Smooth muscle cell (in vitro differentiated cells): Measurements from ENCODE around the gene SYT5. TPM values are rescaled to one million over a fixed set of nuclear protein-coding genes. Genes with fewer than 3 reads are reported as not detected.
"Not testable (repeated sequence)": the region's sequence is repeated elsewhere in the genome, so short reads cannot be mapped to it uniquely, and the experiment has no call there.

Source experiments
- DNase-seq: peaks from one replicate; lab custom pipeline; 2025; ENCODE audit not compliant: unreplicated experiment; lab: John Stamatoyannopoulos, UW
- H2AFZ ChIP-seq: fragments of 200-600 bp; sonication (generic); 2 replicates; pipeline ENCODE4 v1.6.0; 2016; ENCODE audit warnings: antibody characterized with exemption, low read depth, mild to moderate bottlenecking
- H3F3A ChIP-seq: fragments of 200-600 bp; sonication (generic); 2 replicates; pipeline ENCODE4 v1.6.0; 2017; ENCODE audit warnings: antibody characterized with exemption, low read depth
- H3K27ac ChIP-seq: fragments of 200-600 bp; sonication (generic); 2 replicates; pipeline ENCODE4 v1.5.1; 2016; ENCODE audit warnings: low read depth, mild to moderate bottlenecking
- H3K27me3 ChIP-seq: fragments of 200-600 bp; sonication (generic); 2 replicates; pipeline ENCODE4 v1.6.1; 2016; ENCODE audit warnings: low read depth, mild to moderate bottlenecking
- H3K36me3 ChIP-seq: fragments of 200-600 bp; sonication (generic); 2 replicates; pipeline ENCODE4 v1.5.1; 2016; ENCODE audit warnings: low read depth
- H3K4me1 ChIP-seq: fragments of 200-600 bp; sonication (generic); 2 replicates; pipeline ENCODE4 v1.5.1; 2016; ENCODE audit warnings: low read depth
- H3K4me2 ChIP-seq: fragments of 200-600 bp; sonication (generic); 2 replicates; pipeline ENCODE4 v1.6.0; 2016; ENCODE audit warnings: mild to moderate bottlenecking
- H3K4me3 ChIP-seq: fragments of 200-600 bp; sonication (generic); 2 replicates; pipeline ENCODE4 v1.5.1; 2016; ENCODE audit warnings: mild to moderate bottlenecking
- H3K79me2 ChIP-seq: fragments of 200-600 bp; sonication (generic); 2 replicates; pipeline ENCODE4 v1.6.0; 2016; ENCODE audit warnings: low read depth, mild to moderate bottlenecking
- H3K9ac ChIP-seq: fragments of 200-600 bp; sonication (generic); 2 replicates; pipeline ENCODE4 v1.6.0; 2016; ENCODE audit warnings: low read depth
- H3K9me3 ChIP-seq: fragments of 200-600 bp; sonication (generic); replicated peaks from 2 replicates; pipeline ENCODE4 v1.5.1; 2016; ENCODE audit warnings: low read depth
- H4K20me1 ChIP-seq: fragments of 200-600 bp; sonication (generic); 2 replicates; pipeline ENCODE4 v1.6.0; 2016; ENCODE audit warnings: low read depth
- CTCF ChIP-seq: fragments of 200-600 bp; sonication (generic); IDR thresholded peaks from 2 replicates; pipeline ENCODE4 v1.5.1; 2017; ENCODE audit warnings: borderline replicate concordance, mild to moderate bottlenecking, antibody characterized with exemption; ENCODE audit not compliant: insufficient read depth, poor library complexity, severe bottlenecking
- WGBS: methylation state at CpG from one replicate; pipeline ENCODE4 v1.1.7; 2016; ENCODE audit warnings: low lambda C conversion rate; 5-methylcytosine and 5-hydroxymethylcytosine counted together
- polyA plus RNA-seq: library from polyadenylated mRNA; unstranded; fragments of >200 nt; fragmentation: Nextera tagmentation; extraction: Ambion mirVana; gene quantifications from 2 replicates; pipeline ENCODE4 v1.2.1, GENCODE V29; 2016
- total RNA-seq: library from RNA; depleted of rRNA; stranded (reverse); fragments of >200 nt; gene quantifications from 2 replicates; pipeline ENCODE4 v1.2.3, GENCODE V29; 2014

The SYT5 gene
- total and polyA plus RNA-seq, 2 experiments from 2014 or later, result not detected

GRCh38 chr19:55209693-55210472, 29.8 kb upstream of the SYT5 start:
- Histone ChIP-seq H3K36me3 (no peaks in the 10 kb centered on the region), H3K79me2 (no peaks in the 10 kb centered on the region), H3F3A (no peaks in the 10 kb centered on the region), H3K9ac (no peak overlapping the region), H3K4me2 (no peak overlapping the region), H3K4me1 (no peaks in the 10 kb centered on the region), H3K27me3 (no peaks in the 10 kb centered on the region), H3K9me3 (no peaks in the 10 kb centered on the region), H3K4me3 (no peak overlapping the region), H3K27ac (no peak overlapping the region), H2AFZ (no peak overlapping the region), H4K20me1 (no peaks in the 10 kb centered on the region)
- no peak for DNase-seq
- WGBS, result 76% methylated on average over 17 of the region's 17 CpGs
- no peak for TF ChIP-seq CTCF

- H3K27ac ChIP-seq, result no peak within 1 kb of the TSS
- WGBS, result 82% methylated on average over 16 of the region's 18 CpGs
- no peaks in the 10 kb centered on the region for H3K27me3 ChIP-seq
- DNase-seq, result no peak
- H2AFZ ChIP-seq, result no peak within 1 kb of the TSS
- H3K4me2 ChIP-seq, result no peak within 1 kb of the TSS
- H3K4me3 ChIP-seq, result no peak within 1 kb of the TSS
- H3K9ac ChIP-seq, result no peak within 1 kb of the TSS
- no peaks in the 10 kb centered on the region for H3K36me3 ChIP-seq
- no peaks in the 10 kb centered on the region for H3F3A ChIP-seq
- TF ChIP-seq CTCF, result no peak
- H3K79me2 ChIP-seq, result no peaks in the 10 kb centered on the region
- no peaks in the 10 kb centered on the region for H4K20me1 ChIP-seq
- H3K9me3 ChIP-seq, result no peaks in the 10 kb centered on the region
- H3K4me1 ChIP-seq, result no peaks in the 10 kb centered on the region
These were observed 29.0 kb upstream of the SYT5 start, which contains the start of gene PTPRH for GRCh38 chr19:55208880-55209692. Gene PTPRH, minus strand, starts transcription at chr19:55209501. Its CDS starts 68 bp downstream, at chr19:55209433.

DNA sequence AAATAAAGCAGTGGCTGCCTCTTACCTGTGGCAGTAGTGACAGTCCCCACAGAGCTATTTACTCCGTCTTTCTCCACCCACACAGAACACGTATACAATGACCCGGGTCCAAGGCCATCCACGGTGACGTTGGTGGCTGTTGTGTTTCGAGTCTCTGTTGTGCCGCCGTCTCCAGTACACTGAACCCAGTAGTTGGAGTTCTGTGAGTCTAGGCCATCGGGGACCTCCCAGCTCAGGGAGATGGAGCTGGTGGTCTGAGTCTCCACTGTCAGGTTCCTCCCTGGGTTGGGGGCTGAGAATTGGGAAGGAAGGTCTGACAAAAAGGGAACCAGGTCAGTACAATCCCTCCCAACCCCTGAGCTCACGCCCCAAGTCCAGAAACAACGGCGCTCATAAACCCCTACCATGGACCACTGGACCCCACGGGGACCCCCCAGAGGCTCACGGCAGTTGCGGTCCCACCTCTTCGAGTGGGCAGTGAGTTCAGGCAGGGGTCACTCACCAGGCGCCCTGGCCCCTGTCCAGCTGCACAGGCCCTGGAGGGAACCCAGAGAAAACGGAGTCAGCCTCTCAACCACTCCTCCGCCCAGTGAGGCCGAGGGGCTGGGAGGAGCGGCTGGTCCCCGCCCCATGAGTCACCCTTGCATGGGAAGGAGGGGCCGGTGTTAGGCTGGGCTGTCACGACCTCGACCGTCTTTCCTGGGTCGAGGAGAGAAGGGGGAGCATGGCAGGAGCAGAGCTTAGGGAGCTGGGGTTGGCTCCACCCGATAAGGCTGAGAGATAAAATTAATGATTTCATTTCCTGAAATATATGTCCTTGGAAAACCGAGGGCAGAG, 26.8 kb upstream of the SYT5 start:
- WGBS, result 37% methylated on average over 29 of the region's 29 CpGs
- Histone ChIP-seq H3K36me3 (no peaks in the 10 kb centered on the region), H3F3A (no peaks in the 10 kb centered on the region), H2AFZ (no peak overlapping the region), H3K9ac (no peak overlapping the region), H3K79me2 (no peaks in the 10 kb centered on the region), H3K27me3 (no peaks in the 10 kb centered on the region), H3K27ac (no peak overlapping the region), H3K4me1 (no peaks in the 10 kb centered on the region), H3K4me2 (peak overlapping the region; percentile 71), H3K4me3 (peak overlapping the region; percentile 17), H3K9me3 (no peaks in the 10 kb centered on the region), H4K20me1 (no peaks in the 10 kb centered on the region)
- DNase-seq, result peak; percentile 59
- TF ChIP-seq CTCF, result no peak

GRCh38 chr19:55202199-55202598, 22.1 kb upstream of the SYT5 start:
- DNase-seq, H3K9me3 ChIP-seq, H3K27ac ChIP-seq, H3K4me1 ChIP-seq, H3K9ac ChIP-seq, H3K27me3 ChIP-seq, H3F3A ChIP-seq, H3K4me3 ChIP-seq, H2AFZ ChIP-seq, H3K36me3 ChIP-seq, H3K79me2 ChIP-seq, H4K20me1 ChIP-seq, H3K4me2 ChIP-seq: not testable (repeated sequence)
- 83% methylated on average over 10 of the region's 10 CpGs for WGBS
